GM12872 (cell line): ENCODE data around the gene SCN1B.
A peak's percentile ranks its signal among the peaks of the same experiment; 100 is the strongest.

Experiments used
- CTCF ChIP-seq: IDR thresholded peaks from 3 replicates; pipeline ENCODE4 v1.5.1; 2011; ENCODE audit warnings: low read depth, mild to moderate bottlenecking, low read length, moderate library complexity; ENCODE audit not compliant: insufficient read depth

SCN1B gene

GRCh38 chr19:35011737-35012682 lies 18.3 kb upstream of the SCN1B start:
- no peak for TF ChIP-seq CTCF

GRCh38 chr19:35013041-35013819 lies 17.0 kb upstream of the SCN1B start:
- TF ChIP-seq CTCF: peak; percentile 98

GRCh38 chr19:35013820-35014754 lies 16.2 kb upstream of the SCN1B start:
- no peak for TF ChIP-seq CTCF

GRCh38 chr19:35015270-35015953 lies 14.9 kb upstream of the SCN1B start:
- no peak for TF ChIP-seq CTCF

- TF ChIP-seq CTCF: no peak
These were observed 14.3 kb upstream of the SCN1B start for GRCh38 chr19:35015954-35016351.

GRCh38 chr19:35017507-35017906 lies 12.8 kb upstream of the SCN1B start:
- no peak for TF ChIP-seq CTCF
